ENCODE data around the gene HHLA2. TPM values are rescaled to one million over a fixed set of nuclear protein-coding genes. Genes with fewer than 3 reads are reported as not detected.

HHLA2 gene
- total and polyA plus RNA-seq, 2 donors, result 0.24 to 0.55 TPM

- Histone ChIP-seq H3K36me3 (ENCODE audit: control insufficient read depth in 2 of 2, insufficient read depth in 2 of 2, low read length in 1 of 2) (no peaks in the 10 kb centered on the region), H3K27me3 (ENCODE audit: control insufficient read depth in 2 of 2, insufficient read depth in 1 of 2, low read length in 1 of 2) (no peaks in the 10 kb centered on the region), H3K4me1 (ENCODE audit: control insufficient read depth in 2 of 2, insufficient read depth in 2 of 2, low read length in 2 of 2) (no peaks in the 10 kb centered on the region), H3K9me3 (ENCODE audit: control insufficient read depth in 2 of 2, insufficient read depth in 1 of 2, low read length in 1 of 2) (no peaks in the 10 kb centered on the region), H3K27ac (ENCODE audit: low read depth in 1 of 2, low read length in 1 of 2) (no peak overlapping the region), H3K4me3 (ENCODE audit: low read length in 2 of 2) (no peak overlapping the region)
- 48% methylated on average over 6 of the region's 6 CpGs for WGBS
- no peak for DNase-seq (ENCODE audit: low read depth in 6 of 9, low spot score in 9 of 9)
These were observed 49.3 kb downstream of the HHLA2 start for GRCh38 chr3:108345492-108346205.

GRCh38 chr3:108346301-108347227 is 50.2 kb downstream of the HHLA2 start:
- Histone ChIP-seq H3K27me3 (ENCODE audit: control insufficient read depth in 2 of 2, insufficient read depth in 1 of 2, low read length in 1 of 2) (no peaks in the 10 kb centered on the region), H3K4me1 (ENCODE audit: control insufficient read depth in 2 of 2, insufficient read depth in 2 of 2, low read length in 2 of 2) (no peaks in the 10 kb centered on the region), H3K4me3 (ENCODE audit: low read length in 2 of 2) (no peak overlapping the region), H3K9me3 (ENCODE audit: control insufficient read depth in 2 of 2, insufficient read depth in 1 of 2, low read length in 1 of 2) (no peaks in the 10 kb centered on the region), H3K27ac (ENCODE audit: low read depth in 1 of 2, low read length in 1 of 2) (no peak overlapping the region), H3K36me3 (ENCODE audit: control insufficient read depth in 2 of 2, insufficient read depth in 2 of 2, low read length in 1 of 2) (no peaks in the 10 kb centered on the region)
- no peak for DNase-seq (ENCODE audit: low read depth in 6 of 9, low spot score in 9 of 9)
- WGBS, result 96% methylated on average over 5 of the region's 5 CpGs

DNA sequence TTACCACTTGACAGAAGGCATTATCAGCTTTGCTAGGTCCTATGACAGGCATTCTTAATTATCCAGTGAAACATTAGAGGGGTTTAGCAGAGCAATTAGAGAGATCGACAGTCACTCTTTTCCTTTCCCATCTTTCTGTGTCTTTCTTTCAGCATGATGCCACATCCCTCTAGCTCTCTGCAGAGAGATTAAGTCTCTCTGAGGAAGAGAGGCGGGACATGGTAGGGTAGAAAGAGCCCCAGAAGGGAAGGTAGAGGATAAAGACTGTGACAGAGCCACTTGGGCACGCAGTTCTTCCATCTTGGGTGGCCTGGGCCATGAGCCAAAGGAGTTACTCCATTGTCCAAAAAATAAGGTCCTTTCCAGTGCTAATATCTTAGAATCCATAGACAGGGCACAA is 55.8 kb downstream of the HHLA2 start:
- 64% methylated on average over 3 of the region's 3 CpGs for WGBS
- Histone ChIP-seq H3K4me1 (ENCODE audit: control insufficient read depth in 2 of 2, insufficient read depth in 2 of 2, low read length in 2 of 2) (no peaks in the 10 kb centered on the region), H3K27me3 (ENCODE audit: control insufficient read depth in 2 of 2, insufficient read depth in 1 of 2, low read length in 1 of 2) (no peaks in the 10 kb centered on the region), H3K27ac (ENCODE audit: low read depth in 1 of 2, low read length in 1 of 2) (no peak overlapping the region), H3K4me3 (ENCODE audit: low read length in 2 of 2) (no peak overlapping the region), H3K36me3 (ENCODE audit: control insufficient read depth in 2 of 2, insufficient read depth in 2 of 2, low read length in 1 of 2) (no peaks in the 10 kb centered on the region), H3K9me3 (ENCODE audit: control insufficient read depth in 2 of 2, insufficient read depth in 1 of 2, low read length in 1 of 2) (no peaks in the 10 kb centered on the region)
- no peak for DNase-seq (ENCODE audit: low read depth in 6 of 9, low spot score in 9 of 9)

DNA sequence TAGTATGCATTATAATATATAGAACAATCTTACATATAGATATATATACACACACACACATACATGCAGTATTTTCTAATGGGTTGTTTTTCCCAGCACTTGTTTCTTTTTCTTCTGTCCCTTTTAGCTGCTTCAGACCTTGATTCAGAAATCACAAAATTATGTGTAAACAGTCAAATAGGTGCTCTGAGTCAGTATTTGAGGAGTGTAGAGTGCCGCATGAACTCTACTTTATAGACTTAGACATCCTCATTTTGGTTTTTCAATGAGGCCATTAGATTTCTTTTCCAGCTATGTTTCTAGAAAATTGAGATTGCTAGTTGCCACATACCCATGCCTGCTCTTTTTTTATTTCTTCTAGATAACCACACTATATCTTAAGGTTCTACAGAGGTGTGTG is 58.2 kb downstream of the HHLA2 start:
- H3K27ac ChIP-seq (ENCODE audit: low read depth in 1 of 2, low read length in 1 of 2), result no peak overlapping the region
- H3K27me3 ChIP-seq (ENCODE audit: control insufficient read depth in 2 of 2, insufficient read depth in 1 of 2, low read length in 1 of 2), result no peaks in the 10 kb centered on the region
- H3K4me1 ChIP-seq (ENCODE audit: control insufficient read depth in 2 of 2, insufficient read depth in 2 of 2, low read length in 2 of 2), result no peaks in the 10 kb centered on the region
- H3K9me3 ChIP-seq (ENCODE audit: control insufficient read depth in 2 of 2, insufficient read depth in 1 of 2, low read length in 1 of 2), result no peaks in the 10 kb centered on the region
- WGBS, result 97% methylated on average over 1 of the region's 1 CpG
- no peaks in the 10 kb centered on the region for H3K36me3 ChIP-seq (ENCODE audit: control insufficient read depth in 2 of 2, insufficient read depth in 2 of 2, low read length in 1 of 2)
- DNase-seq (ENCODE audit: low read depth in 6 of 9, low spot score in 9 of 9), result no peak
- no peak overlapping the region for H3K4me3 ChIP-seq (ENCODE audit: low read length in 2 of 2)

DNA sequence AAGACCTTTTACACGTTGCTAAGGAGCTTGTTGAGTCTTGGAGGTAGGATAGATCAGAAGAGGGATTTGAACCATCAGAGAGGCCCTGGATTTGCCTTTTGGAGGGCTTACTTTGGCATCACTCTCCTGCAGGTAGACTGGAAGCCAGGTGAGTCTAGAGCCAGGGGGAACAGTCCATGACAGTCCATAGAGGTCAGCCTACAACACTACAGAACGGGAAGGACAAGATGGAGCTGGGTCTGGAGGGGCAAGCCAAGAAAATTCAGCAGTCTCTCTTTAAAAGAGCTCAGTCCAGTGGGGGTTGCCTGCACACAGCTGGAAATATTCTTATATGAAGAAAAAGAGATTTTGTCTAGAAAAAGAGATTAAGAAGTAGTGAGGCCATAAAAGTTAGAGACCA is 60.7 kb downstream of the HHLA2 start:
- H3K9me3 ChIP-seq (ENCODE audit: control insufficient read depth in 2 of 2, insufficient read depth in 1 of 2, low read length in 1 of 2), result no peaks in the 10 kb centered on the region
- H3K27me3 ChIP-seq (ENCODE audit: control insufficient read depth in 2 of 2, insufficient read depth in 1 of 2, low read length in 1 of 2), result no peaks in the 10 kb centered on the region
- H3K4me1 ChIP-seq (ENCODE audit: control insufficient read depth in 2 of 2, insufficient read depth in 2 of 2, low read length in 2 of 2), result no peaks in the 10 kb centered on the region
- no peak overlapping the region for H3K4me3 ChIP-seq (ENCODE audit: low read length in 2 of 2)
- no peaks in the 10 kb centered on the region for H3K36me3 ChIP-seq (ENCODE audit: control insufficient read depth in 2 of 2, insufficient read depth in 2 of 2, low read length in 1 of 2)
- DNase-seq (ENCODE audit: low read depth in 6 of 9, low spot score in 9 of 9), result no peak
- H3K27ac ChIP-seq (ENCODE audit: low read depth in 1 of 2, low read length in 1 of 2), result no peak overlapping the region
- WGBS, result 96% methylated on average over 2 of the region's 2 CpGs

DNA sequence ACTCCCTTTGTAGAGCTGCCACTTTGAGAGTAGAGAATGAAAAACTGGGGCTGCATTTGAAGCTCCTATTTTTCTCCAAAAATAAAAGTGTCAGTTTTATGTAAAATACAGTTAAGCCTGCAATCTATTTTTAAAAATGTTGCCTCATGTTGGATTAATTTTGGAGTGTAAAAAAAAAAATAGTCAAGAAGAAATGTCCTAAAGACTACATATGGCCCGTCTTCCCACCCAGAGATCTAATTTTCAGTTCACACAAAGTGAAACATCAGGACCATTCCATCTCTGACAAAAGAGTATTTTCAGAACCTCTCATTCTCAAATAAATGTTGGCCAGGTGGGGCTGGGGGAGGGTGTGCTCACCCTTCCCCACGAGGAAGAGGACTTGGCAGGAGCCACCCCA is 62.7 kb downstream of the HHLA2 start:
- Histone ChIP-seq H3K27ac (ENCODE audit: low read depth in 1 of 2, low read length in 1 of 2) (no peak overlapping the region), H3K36me3 (ENCODE audit: control insufficient read depth in 2 of 2, insufficient read depth in 2 of 2, low read length in 1 of 2) (no peaks in the 10 kb centered on the region), H3K9me3 (ENCODE audit: control insufficient read depth in 2 of 2, insufficient read depth in 1 of 2, low read length in 1 of 2) (no peaks in the 10 kb centered on the region), H3K4me3 (ENCODE audit: low read length in 2 of 2) (no peak overlapping the region), H3K27me3 (ENCODE audit: control insufficient read depth in 2 of 2, insufficient read depth in 1 of 2, low read length in 1 of 2) (no peaks in the 10 kb centered on the region), H3K4me1 (ENCODE audit: control insufficient read depth in 2 of 2, insufficient read depth in 2 of 2, low read length in 2 of 2) (no peaks in the 10 kb centered on the region)
- no peak for DNase-seq (ENCODE audit: low read depth in 6 of 9, low spot score in 9 of 9)
- WGBS, result 90% methylated on average over 2 of the region's 2 CpGs

DNA sequence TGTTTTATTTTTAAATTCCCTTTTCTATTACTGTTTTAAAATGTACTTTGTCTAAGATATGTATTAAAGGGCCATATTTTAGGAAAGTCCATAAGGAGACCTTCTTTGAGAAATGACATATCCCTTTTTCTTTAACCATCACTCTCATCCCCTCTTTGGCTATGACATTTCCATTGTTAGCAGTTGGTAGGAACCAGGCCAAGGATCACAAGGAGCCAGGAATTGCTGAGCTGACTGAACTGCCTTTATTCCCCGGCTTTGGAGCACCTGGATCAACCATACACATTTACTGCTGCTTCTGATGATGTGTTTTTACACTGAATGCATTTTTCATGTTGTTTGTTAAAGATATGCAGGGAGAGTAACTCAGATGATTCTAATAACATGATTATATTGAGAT is 79.7 kb downstream of the HHLA2 start:
- no peak for DNase-seq (ENCODE audit: low read depth in 6 of 9, low spot score in 9 of 9)
- no peaks in the 10 kb centered on the region for H3K36me3 ChIP-seq (ENCODE audit: control insufficient read depth in 2 of 2, insufficient read depth in 2 of 2, low read length in 1 of 2)
- 0% methylated on average over 1 of the region's 1 CpG for WGBS
- H3K9me3 ChIP-seq (ENCODE audit: control insufficient read depth in 2 of 2, insufficient read depth in 1 of 2, low read length in 1 of 2), result no peaks in the 10 kb centered on the region
- H3K4me1 ChIP-seq (ENCODE audit: control insufficient read depth in 2 of 2, insufficient read depth in 2 of 2, low read length in 2 of 2), result no peaks in the 10 kb centered on the region
- H3K27ac ChIP-seq (ENCODE audit: low read depth in 1 of 2, low read length in 1 of 2), result no peak overlapping the region
- H3K4me3 ChIP-seq (ENCODE audit: low read length in 2 of 2), result no peak overlapping the region
- H3K27me3 ChIP-seq (ENCODE audit: control insufficient read depth in 2 of 2, insufficient read depth in 1 of 2, low read length in 1 of 2), result no peaks in the 10 kb centered on the region

- H3K27me3 ChIP-seq (ENCODE audit: control insufficient read depth in 2 of 2, insufficient read depth in 1 of 2, low read length in 1 of 2), result no peaks in the 10 kb centered on the region
- 98% methylated on average over 1 of the region's 1 CpG for WGBS
- no peak overlapping the region for H3K27ac ChIP-seq (ENCODE audit: low read depth in 1 of 2, low read length in 1 of 2)
- H3K9me3 ChIP-seq (ENCODE audit: control insufficient read depth in 2 of 2, insufficient read depth in 1 of 2, low read length in 1 of 2), result no peaks in the 10 kb centered on the region
- no peaks in the 10 kb centered on the region for H3K36me3 ChIP-seq (ENCODE audit: control insufficient read depth in 2 of 2, insufficient read depth in 2 of 2, low read length in 1 of 2)
- no peak overlapping the region for H3K4me3 ChIP-seq (ENCODE audit: low read length in 2 of 2)
- H3K4me1 ChIP-seq (ENCODE audit: control insufficient read depth in 2 of 2, insufficient read depth in 2 of 2, low read length in 2 of 2), result no peaks in the 10 kb centered on the region
- DNase-seq (ENCODE audit: low read depth in 6 of 9, low spot score in 9 of 9), result no peak
These were observed 81.0 kb downstream of the HHLA2 start for GRCh38 chr3:108377384-108377783.

GRCh38 chr3:108378153-108378951 is 82.0 kb downstream of the HHLA2 start:
- Histone ChIP-seq H3K4me3 (ENCODE audit: low read length in 2 of 2) (no peak overlapping the region), H3K36me3 (ENCODE audit: control insufficient read depth in 2 of 2, insufficient read depth in 2 of 2, low read length in 1 of 2) (no peaks in the 10 kb centered on the region), H3K9me3 (ENCODE audit: control insufficient read depth in 2 of 2, insufficient read depth in 1 of 2, low read length in 1 of 2) (no peaks in the 10 kb centered on the region), H3K27ac (ENCODE audit: low read depth in 1 of 2, low read length in 1 of 2) (no peak overlapping the region), H3K4me1 (ENCODE audit: control insufficient read depth in 2 of 2, insufficient read depth in 2 of 2, low read length in 2 of 2) (no peaks in the 10 kb centered on the region), H3K27me3 (ENCODE audit: control insufficient read depth in 2 of 2, insufficient read depth in 1 of 2, low read length in 1 of 2) (no peaks in the 10 kb centered on the region)
- DNase-seq (ENCODE audit: low read depth in 6 of 9, low spot score in 9 of 9), result no peak
- WGBS, result 97% methylated on average over 4 of the region's 4 CpGs

All from thymus (tissue), 11 donors.